ENCODE results near the gene GALNT15. TPM values are rescaled to one million over a fixed set of nuclear protein-coding genes. Genes with fewer than 3 reads are reported as not detected.

The GALNT15 gene
- total RNA-seq, 3 donors from 2014 or later: 68.5 to 492 (median 215) TPM

GRCh38 chr3:16221990-16222389 lies 47.5 kb downstream of the GALNT15 start:
- no peak for TF ChIP-seq POLR2AphosphoS5 (IDR thresholded peaks at IDR 0.05)
- TF ChIP-seq CTCF (IDR thresholded peaks at IDR 0.05): no peak
- no peak for TF ChIP-seq POLR2A (IDR thresholded peaks at IDR 0.05)
- Histone ChIP-seq H3K4me1 (no peaks in the 10 kb centered on the region), H3K9me3 (no peaks in the 10 kb centered on the region), H3K27me3 (no peaks in the 10 kb centered on the region), H3K4me3 (no peak overlapping the region), H3K36me3 (no peaks in the 10 kb centered on the region), H3K27ac (no peak overlapping the region)
- no peak for DNase-seq (ENCODE audit: low spot score in 2 of 2)
- intact Hi-C loops (cut with DNase I; ENCODE audit: low total_unique reads): no loop called here

- no peaks in the 10 kb centered on the region for H3K36me3 ChIP-seq
- H3K27me3 ChIP-seq: no peaks in the 10 kb centered on the region
- intact Hi-C loops (cut with DNase I; ENCODE audit: low total_unique reads): no loop called here
- no peak overlapping the region for H3K27ac ChIP-seq
- DNase-seq (ENCODE audit: low spot score in 2 of 2): no peak
- H3K4me3 ChIP-seq: no peak overlapping the region
- H3K4me1 ChIP-seq: no peaks in the 10 kb centered on the region
- TF ChIP-seq POLR2AphosphoS5 (IDR thresholded peaks at IDR 0.05) (no peak), POLR2A (IDR thresholded peaks at IDR 0.05) (no peak), CTCF (IDR thresholded peaks at IDR 0.05) (no peak)
- no peaks in the 10 kb centered on the region for H3K9me3 ChIP-seq
Measured at GRCh38 chr3:16222547-16222946, 48.1 kb downstream of the GALNT15 start.

- intact Hi-C loops (cut with DNase I; ENCODE audit: low total_unique reads): no loop called here
- no peaks in the 10 kb centered on the region for H3K4me1 ChIP-seq
- no peak overlapping the region for H3K4me3 ChIP-seq
- no peak for DNase-seq (ENCODE audit: low spot score in 2 of 2)
- no peaks in the 10 kb centered on the region for H3K27me3 ChIP-seq
- no peak overlapping the region for H3K27ac ChIP-seq
- H3K36me3 ChIP-seq: no peaks in the 10 kb centered on the region
- no peaks in the 10 kb centered on the region for H3K9me3 ChIP-seq
- no peak for TF ChIP-seq POLR2AphosphoS5 (IDR thresholded peaks at IDR 0.05)
- no peak for TF ChIP-seq POLR2A (IDR thresholded peaks at IDR 0.05)
- TF ChIP-seq CTCF (IDR thresholded peaks at IDR 0.05): no peak
Measured at GRCh38 chr3:16224325-16224724, 49.8 kb downstream of the GALNT15 start.

GRCh38 chr3:16227566-16227965 lies 53.1 kb downstream of the GALNT15 start:
- H3K36me3 ChIP-seq: no peaks in the 10 kb centered on the region
- intact Hi-C loops (cut with DNase I; ENCODE audit: low total_unique reads): no loop called here
- H3K4me1 ChIP-seq: no peaks in the 10 kb centered on the region
- H3K4me3 ChIP-seq: no peak overlapping the region
- no peak overlapping the region for H3K27ac ChIP-seq
- no peak for DNase-seq (ENCODE audit: low spot score in 2 of 2)
- no peaks in the 10 kb centered on the region for H3K9me3 ChIP-seq
- no peaks in the 10 kb centered on the region for H3K27me3 ChIP-seq
- TF ChIP-seq POLR2A (IDR thresholded peaks at IDR 0.05) (no peak), CTCF (IDR thresholded peaks at IDR 0.05) (no peak)

GRCh38 chr3:16229681-16230080 lies 55.2 kb downstream of the GALNT15 start:
- intact Hi-C loops (cut with DNase I; ENCODE audit: low total_unique reads): no loop called here
- no peak overlapping the region for H3K4me3 ChIP-seq
- no peak overlapping the region for H3K27ac ChIP-seq
- TF ChIP-seq POLR2AphosphoS5 (IDR thresholded peaks at IDR 0.05): no peak
- TF ChIP-seq POLR2A (IDR thresholded peaks at IDR 0.05): no peak
- TF ChIP-seq CTCF (IDR thresholded peaks at IDR 0.05): no peak
- no peak for DNase-seq (ENCODE audit: low spot score in 2 of 2)
- no peaks in the 10 kb centered on the region for H3K36me3 ChIP-seq
- no peaks in the 10 kb centered on the region for H3K27me3 ChIP-seq
- no peaks in the 10 kb centered on the region for H3K9me3 ChIP-seq
- no peaks in the 10 kb centered on the region for H3K4me1 ChIP-seq

Data from breast epithelium (tissue), 4 donors.